Measurements from ENCODE around the gene SALL2. TPM values are rescaled to one million over a fixed set of nuclear protein-coding genes. Genes with fewer than 3 reads are reported as not detected.
A peak's percentile ranks its signal among the peaks of the same experiment; 100 is the strongest.

SALL2 gene
- total RNA-seq, 2 experiments from 2014 or later: 4.0 to 4.4 TPM

DNA sequence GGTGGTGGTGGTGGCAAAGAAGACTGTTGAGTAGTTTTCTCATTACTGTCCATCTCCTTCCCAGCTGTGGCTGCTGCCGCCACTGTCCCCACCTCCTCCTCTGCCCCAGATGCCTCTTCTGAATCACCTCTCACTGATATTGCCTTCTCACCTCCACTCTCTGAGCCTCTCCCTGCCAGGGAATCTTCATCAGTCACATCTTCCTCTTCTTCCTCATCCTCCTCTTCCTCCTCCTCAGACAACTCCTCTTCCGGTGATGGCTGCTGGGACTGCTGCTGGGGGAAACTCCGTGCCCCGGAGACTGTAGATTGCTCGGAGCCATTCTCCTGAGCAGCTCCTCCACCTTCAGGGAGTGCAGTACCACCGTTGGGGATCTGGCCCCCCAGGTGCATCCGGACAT is 2.9 kb downstream of the SALL2 start:
- peaks cover 9% of the 10 kb centered on the region for H3K4me1 Mint-ChIP-seq
- no peaks in the 10 kb centered on the region for H3K9me3 Mint-ChIP-seq
- ATAC-seq (ENCODE audit: low read depth): no peak
- POLR2A ChIA-PET: interaction anchor here (5.4 kb wide), 1 partner anchor 12 kb away, joined by 48 read pairs; the partner anchor contains the start of gene METTL3
- H3K4me3 Mint-ChIP-seq: no peak overlapping the region
- no peaks in the 10 kb centered on the region for H3K36me3 Mint-ChIP-seq
- DNase-seq: no peak
- H3K27me3 Mint-ChIP-seq: peaks cover 9% of the 10 kb centered on the region
- H3K27ac Mint-ChIP-seq: no peak overlapping the region

DNA sequence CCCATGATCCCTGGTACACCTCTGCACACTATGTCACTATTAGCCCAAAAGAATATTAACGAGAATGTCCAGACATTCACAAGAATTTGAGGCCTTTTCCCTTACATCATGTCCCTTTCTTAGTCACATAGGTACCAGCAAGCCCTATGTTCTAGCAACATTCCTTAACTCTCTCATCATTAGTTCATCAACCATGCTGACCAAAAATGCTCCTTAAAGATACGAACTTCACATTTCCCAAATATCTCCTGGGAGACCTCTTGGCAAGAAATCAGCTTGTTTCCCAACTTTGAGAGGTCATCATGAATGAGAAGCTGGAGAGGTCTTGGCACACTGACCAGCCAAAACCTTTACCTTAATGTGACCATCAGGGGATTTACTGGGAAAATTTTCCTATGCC is 4.6 kb downstream of the SALL2 start:
- Mint-ChIP-seq H3K27me3 (peaks cover 9% of the 10 kb centered on the region), H3K9me3 (no peaks in the 10 kb centered on the region), H3K27ac (no peak overlapping the region), H3K4me3 (no peak overlapping the region), H3K4me1 (peaks cover 2% of the 10 kb centered on the region), H3K36me3 (no peaks in the 10 kb centered on the region)
- DNase-seq (no peak), ATAC-seq (ENCODE audit: low read depth) (no peak)
- POLR2A ChIA-PET: no interaction called here

DNA sequence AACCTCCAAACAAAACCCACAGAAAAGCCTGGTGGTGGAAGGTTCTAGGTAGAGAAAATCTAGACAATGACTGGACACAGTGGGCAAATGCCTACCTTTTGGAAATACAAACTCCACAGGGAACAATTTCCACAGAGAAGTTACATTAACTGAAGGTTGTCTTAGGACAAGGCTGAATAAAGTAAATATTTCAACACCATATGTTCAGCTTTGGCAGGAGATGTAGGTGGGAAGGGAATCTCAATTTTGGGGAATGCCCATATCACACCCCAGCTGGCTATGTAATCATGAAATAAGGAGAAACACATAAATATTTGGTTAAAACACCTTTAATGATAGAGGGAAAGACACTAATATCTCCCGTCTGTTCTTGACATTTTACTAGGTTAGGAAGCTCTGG is 5.4 kb downstream of the SALL2 start:
- H3K27ac Mint-ChIP-seq: no peak overlapping the region

DNA sequence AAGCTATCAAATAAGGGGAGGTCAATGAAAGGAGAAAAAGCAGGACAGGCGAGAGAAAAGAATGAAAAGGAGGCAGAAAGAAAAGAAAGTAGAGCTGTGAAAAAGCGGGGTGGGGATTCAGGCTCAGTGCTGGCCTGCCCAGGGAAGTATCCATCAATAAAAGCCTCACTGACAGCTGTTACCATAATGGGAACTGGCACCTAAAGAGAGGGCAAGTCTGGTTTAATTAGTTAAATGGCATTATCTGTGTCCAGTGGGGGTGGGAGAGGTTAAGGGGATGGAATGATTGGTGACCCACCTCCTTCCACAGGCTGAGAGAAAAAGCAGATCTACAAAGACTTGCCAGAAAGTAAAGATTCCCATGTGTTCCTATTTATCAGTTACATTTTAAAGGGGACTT is 7.4 kb downstream of the SALL2 start:
- H3K4me3 Mint-ChIP-seq: no peak overlapping the region
- no peak overlapping the region for H3K27ac Mint-ChIP-seq
- ATAC-seq (ENCODE audit: low read depth) (no peak), DNase-seq (no peak)
- POLR2A ChIA-PET: no interaction called here
- H3K36me3 Mint-ChIP-seq: no peaks in the 10 kb centered on the region
- H3K9me3 Mint-ChIP-seq: no peaks in the 10 kb centered on the region
- no peaks in the 10 kb centered on the region for H3K4me1 Mint-ChIP-seq
- peaks cover 14% of the 10 kb centered on the region for H3K27me3 Mint-ChIP-seq

More for the DNA sequence above, 5.4 kb downstream of the SALL2 start:
- Mint-ChIP-seq H3K36me3 (no peaks in the 10 kb centered on the region), H3K9me3 (no peaks in the 10 kb centered on the region), H3K27me3 (peaks cover 9% of the 10 kb centered on the region), H3K4me3 (no peak overlapping the region), H3K4me1 (peaks cover 2% of the 10 kb centered on the region)
- no peak for DNase-seq
- POLR2A ChIA-PET: no interaction called here
- no peak for ATAC-seq (ENCODE audit: low read depth)

DNA sequence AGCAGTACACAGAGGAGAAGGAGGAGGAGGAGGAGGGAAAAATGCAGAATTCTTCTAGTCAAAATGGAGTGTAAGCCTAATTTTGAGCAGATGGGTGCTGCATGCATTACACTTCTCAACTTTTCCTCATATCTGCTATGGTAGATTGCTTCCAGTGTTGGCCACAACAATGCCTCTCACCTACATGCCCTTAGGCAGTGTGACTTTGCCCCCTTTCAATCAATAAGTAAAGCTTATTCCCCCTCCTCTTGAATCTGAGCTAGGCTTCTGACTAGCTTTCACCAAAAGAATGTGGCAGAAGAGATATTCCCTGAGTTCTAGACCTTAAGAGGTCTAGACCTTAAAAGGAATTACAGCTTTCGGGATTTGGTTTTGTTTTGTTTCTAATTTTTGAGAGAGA is 11.8 kb downstream of the SALL2 start:
- DNase-seq (no peak), ATAC-seq (ENCODE audit: low read depth) (no peak)
- POLR2A ChIA-PET: no interaction called here
- peaks cover 5% of the 10 kb centered on the region for H3K36me3 Mint-ChIP-seq
- no peak overlapping the region for H3K4me3 Mint-ChIP-seq
- no peaks in the 10 kb centered on the region for H3K9me3 Mint-ChIP-seq
- H3K4me1 Mint-ChIP-seq: peaks cover 15% of the 10 kb centered on the region
- H3K27ac Mint-ChIP-seq: no peak overlapping the region
- peaks cover 10% of the 10 kb centered on the region for H3K27me3 Mint-ChIP-seq

DNA sequence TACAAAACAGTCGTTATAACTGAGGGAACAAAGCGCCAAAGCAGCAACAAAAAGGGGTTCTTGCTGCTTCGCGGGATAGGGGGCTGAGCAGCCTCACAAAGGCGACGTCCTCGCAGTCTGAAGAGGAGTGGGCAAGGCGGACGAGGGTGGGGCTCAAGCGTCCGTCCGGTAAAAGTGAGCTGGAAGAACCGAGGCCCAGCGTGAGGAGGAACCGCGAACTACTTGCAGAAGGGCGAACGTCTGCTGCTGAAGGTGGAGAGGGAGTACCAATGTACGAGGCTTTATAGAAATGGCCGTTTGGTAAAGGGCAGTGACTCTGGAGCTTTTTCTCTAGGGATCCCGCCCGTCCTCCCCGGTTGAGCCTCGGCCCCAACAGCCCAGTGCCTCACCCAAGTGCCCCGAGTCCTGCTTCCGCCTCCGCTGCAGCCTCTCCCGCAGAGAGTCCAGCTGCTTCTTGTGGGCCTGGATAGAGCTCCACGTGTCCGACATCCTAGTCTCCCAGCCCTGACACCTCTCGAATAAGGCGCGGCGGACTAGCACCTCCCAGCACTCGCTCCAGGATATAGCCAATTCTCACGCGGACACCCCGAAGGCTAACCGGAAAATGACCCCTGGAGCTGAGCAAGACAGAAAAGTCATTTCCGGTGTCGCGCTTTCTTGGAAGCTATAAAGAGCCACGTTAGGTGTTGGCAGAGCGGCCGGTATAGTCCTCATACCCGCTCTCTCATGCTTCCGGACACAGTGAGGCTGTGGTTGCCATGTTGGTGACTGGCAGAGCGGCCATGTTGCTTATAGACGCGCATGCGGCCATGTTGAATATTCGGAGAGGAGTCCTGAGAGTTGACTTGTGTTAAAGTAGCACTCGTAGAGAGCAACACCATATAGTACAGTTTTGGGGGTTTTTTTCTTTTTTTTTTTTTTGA is 15.2 kb downstream of the SALL2 start, which contains the start of gene METTL3:
Gene METTL3 (minus strand): TSS at position 606 of the 923 bp plus-strand sequence. CDS start 117 bp downstream, at position 489.
- H3K36me3 Mint-ChIP-seq: peaks cover 13% of the 10 kb centered on the region
- peaks cover 5% of the 10 kb centered on the region for H3K27me3 Mint-ChIP-seq
- H3K4me3 Mint-ChIP-seq: peak within 1 kb of the TSS; percentile 95
- POLR2A ChIA-PET: interaction anchor here (0.6 to 5.2 kb wide), 13 partner anchors 9 to 1547 kb away, joined by 3 to 48 read pairs (median 5); partner anchors contain the start of genes CHD8, DAD1, RAB2B and SALL2
- H3K27ac Mint-ChIP-seq: peak within 1 kb of the TSS; percentile 96
- H3K4me1 Mint-ChIP-seq: peaks cover 21% of the 10 kb centered on the region
- H3K9me3 Mint-ChIP-seq: no peaks in the 10 kb centered on the region
- ATAC-seq (ENCODE audit: low read depth): peak; percentile 100
- DNase-seq: peak; percentile 83

DNA sequence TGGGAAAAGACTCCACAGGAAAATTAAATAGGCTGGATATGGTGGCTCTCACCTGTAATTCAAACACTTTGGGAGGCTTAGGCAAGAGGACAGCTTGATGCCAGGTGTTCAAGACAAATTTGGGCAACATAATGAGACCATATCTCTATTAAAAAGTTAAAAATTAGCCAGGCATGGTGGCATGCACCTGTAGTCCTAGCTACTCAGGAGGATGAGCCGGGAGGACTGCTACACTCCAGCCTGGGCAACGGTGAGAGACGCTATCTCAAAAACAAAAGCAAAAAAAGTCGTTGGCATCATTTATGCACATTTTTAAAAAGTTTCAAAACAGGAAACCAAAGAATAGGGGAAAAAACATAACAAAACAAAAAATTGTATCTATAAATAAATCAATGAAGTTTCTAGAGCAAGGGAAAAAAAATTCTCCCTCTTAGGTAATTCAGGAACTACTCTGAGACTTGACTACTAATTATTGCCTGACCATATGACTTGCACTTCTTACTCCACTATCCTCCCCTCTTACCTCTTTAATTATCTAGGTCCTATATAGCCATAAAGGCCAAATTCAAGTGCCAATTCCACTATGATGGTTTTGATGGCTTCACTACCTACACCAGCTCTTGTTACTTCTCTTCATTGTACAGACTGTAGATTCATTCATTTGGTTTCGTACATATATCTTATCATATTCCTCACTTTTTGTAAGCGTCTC is 16.6 kb downstream of the SALL2 start:
- Mint-ChIP-seq H3K4me1 (peaks cover 29% of the 10 kb centered on the region), H3K27me3 (peaks cover 2% of the 10 kb centered on the region), H3K4me3 (peak overlapping the region; percentile 95), H3K9me3 (no peaks in the 10 kb centered on the region), H3K27ac (peak overlapping the region; percentile 96), H3K36me3 (peaks cover 16% of the 10 kb centered on the region)
- POLR2A ChIA-PET: interaction anchor here (2.8 to 5.2 kb wide), 3 partner anchors 11 to 32 kb away, joined by 14 to 48 read pairs (median 30); partner anchors contain the start of genes RAB2B, SALL2 and TOX4
- ATAC-seq (ENCODE audit: low read depth) (no peak), DNase-seq (no peak)

DNA sequence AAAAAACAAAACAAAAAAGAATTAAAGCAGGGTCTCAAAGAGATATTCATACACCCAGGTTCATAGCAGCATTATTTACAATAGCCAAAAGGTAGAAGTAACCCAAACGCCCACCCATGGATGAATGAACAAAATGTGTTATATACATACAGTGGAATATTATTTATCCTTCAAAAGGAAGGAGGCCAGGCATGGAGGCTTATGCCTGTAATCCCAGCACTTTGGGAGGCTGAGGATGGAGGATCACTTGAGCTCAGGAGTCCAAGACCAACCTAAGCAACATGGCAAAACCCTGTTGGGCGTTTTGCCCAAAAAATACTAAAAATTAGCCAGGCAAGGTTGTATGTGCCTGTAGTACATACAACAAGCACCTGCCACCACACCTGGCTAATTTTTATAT is 19.6 kb downstream of the SALL2 start:
- H3K4me3 Mint-ChIP-seq: no peak overlapping the region
- H3K9me3 Mint-ChIP-seq: no peaks in the 10 kb centered on the region
- no peaks in the 10 kb centered on the region for H3K27me3 Mint-ChIP-seq
- H3K4me1 Mint-ChIP-seq: peaks cover 36% of the 10 kb centered on the region
- ATAC-seq (ENCODE audit: low read depth) (no peak), DNase-seq (no peak)
- peaks cover 23% of the 10 kb centered on the region for H3K36me3 Mint-ChIP-seq
- no peak overlapping the region for H3K27ac Mint-ChIP-seq
- POLR2A ChIA-PET: no interaction called here

DNA sequence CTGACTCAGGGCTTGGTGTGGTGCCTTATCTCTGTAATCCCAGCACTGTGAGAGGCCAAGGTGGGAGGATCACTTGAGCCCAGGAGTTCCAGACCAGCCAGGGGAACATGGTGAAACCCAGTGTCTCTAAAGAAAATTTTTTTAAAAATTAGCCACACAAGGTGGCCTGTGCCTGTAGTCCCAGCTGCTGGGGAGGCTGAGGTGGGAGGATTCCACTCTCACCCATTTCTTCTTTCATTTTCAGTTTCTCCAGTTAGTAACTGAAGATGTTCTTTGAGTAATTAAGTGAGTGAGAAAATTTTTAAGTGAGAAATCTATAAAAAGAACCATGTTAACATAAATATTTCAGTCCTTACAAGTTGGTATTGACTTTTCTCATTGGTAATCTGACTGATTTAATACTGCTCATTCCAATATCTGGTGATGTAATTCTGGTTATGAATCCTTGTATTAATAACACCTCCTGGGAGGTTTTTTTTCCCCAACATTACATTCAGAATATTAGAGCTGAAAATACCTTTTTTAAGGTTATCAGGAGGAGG is 21.1 kb downstream of the SALL2 start:
- ATAC-seq (ENCODE audit: low read depth): peak; percentile 82
- POLR2A ChIA-PET: interaction anchor here (0.9 kb wide), 1 partner anchor 22 kb away, joined by 3 read pairs; no protein-coding TSS in a partner anchor
- Mint-ChIP-seq H3K4me1 (peaks cover 33% of the 10 kb centered on the region), H3K36me3 (peaks cover 33% of the 10 kb centered on the region), H3K9me3 (no peaks in the 10 kb centered on the region), H3K27me3 (no peaks in the 10 kb centered on the region), H3K27ac (peak overlapping the region; percentile 81), H3K4me3 (peak overlapping the region; percentile 73)
- no peak for DNase-seq

DNA sequence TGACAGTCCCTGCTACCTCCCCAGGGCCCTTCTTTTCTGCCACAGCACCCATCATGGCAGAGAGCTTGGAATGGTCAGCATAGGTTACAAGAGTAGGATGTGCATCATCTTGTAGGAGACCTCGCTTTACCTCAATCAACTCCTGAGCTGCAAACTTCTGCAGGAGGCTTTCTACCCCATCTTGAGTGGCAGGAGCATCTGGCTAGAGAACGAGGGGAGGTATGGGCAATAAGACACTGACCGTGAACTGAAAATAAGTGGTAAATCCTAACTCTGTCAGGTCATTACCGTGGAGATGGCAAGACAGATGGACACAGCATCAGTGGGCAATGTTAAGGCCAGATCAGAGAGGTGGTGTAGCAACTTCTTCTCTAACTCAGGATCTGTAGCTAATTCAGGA is 22.8 kb downstream of the SALL2 start:
- Mint-ChIP-seq H3K36me3 (peaks cover 43% of the 10 kb centered on the region), H3K4me3 (no peak overlapping the region), H3K9me3 (no peaks in the 10 kb centered on the region), H3K27ac (peak overlapping the region; percentile 44), H3K4me1 (peaks cover 37% of the 10 kb centered on the region), H3K27me3 (no peaks in the 10 kb centered on the region)
- no peak for ATAC-seq (ENCODE audit: low read depth)
- POLR2A ChIA-PET: interaction anchor here (1.0 kb wide), 1 partner anchor 12 kb away, joined by 3 read pairs; no protein-coding TSS in a partner anchor
- no peak for DNase-seq

DNA sequence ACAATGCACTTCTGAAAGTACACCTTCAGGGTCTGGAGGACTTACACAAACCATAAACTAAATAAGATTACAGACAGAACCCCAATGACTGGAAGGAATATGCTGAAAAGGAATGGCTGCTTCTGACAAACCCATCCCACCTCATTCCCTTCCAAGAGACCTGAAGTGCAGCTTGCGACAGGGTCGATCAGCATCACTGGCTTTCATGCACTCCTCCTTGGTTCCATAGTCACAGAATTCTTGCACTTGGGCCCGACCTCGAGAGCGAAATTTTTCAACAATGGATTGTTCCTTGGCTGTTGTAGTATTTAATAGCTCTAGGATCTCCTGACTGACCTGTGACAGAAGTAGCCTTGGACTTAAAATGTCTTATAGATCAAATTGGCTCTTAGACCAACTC is 24.6 kb downstream of the SALL2 start:
- no peaks in the 10 kb centered on the region for H3K27me3 Mint-ChIP-seq
- no peak overlapping the region for H3K4me3 Mint-ChIP-seq
- H3K36me3 Mint-ChIP-seq: peaks cover 38% of the 10 kb centered on the region
- H3K9me3 Mint-ChIP-seq: no peaks in the 10 kb centered on the region
- no peak overlapping the region for H3K27ac Mint-ChIP-seq
- no peak for ATAC-seq (ENCODE audit: low read depth)
- no peak for DNase-seq
- POLR2A ChIA-PET: interaction anchor here (0.8 to 1.4 kb wide), 2 partner anchors 9 to 191 kb away, joined by 3 read pairs; no protein-coding TSS in a partner anchor
- peaks cover 35% of the 10 kb centered on the region for H3K4me1 Mint-ChIP-seq

DNA sequence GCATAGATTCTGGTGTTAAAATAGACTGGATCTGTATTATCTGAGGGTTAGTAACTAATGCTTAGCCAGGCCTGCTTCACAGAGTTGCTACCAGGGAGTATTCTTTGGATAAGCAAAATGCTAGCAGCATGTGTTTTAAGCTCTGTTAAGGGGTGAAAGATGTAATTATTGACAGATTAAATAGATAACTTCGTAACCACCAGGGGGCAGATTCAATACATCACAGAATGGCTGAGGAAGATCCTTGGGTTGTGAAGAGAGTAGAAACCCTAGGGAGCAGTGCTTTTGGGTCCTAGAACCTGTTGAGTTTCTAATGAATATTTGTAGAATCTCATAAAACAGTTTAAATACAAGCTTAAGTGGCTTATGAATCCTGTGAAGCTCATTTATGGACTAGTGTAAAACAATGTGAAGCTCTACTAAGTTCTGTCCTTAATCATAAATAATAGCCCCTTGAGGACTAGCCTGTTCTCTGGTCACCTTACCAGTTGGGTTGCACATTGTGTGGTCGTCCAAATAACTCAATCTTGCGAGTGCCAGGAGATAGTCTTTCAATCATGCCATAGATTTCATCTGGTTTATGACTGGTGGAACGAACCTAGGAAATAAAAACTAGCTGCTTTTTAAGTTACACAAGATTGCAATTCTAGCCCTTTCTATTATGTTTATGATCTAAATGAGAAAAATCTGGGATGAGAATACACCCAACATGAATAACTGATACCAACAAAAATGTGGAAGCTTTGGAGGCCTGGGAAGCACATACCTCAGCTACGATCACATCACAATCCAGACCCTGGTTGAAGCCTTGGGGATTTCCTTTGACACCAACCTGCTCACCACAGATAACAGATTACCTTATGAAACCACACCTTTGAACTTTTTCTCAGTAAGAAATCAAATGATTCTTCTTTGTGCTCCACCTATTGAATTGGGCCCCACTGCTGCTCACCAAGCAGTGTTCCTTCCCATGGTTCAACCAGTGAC is 27.3 kb downstream of the SALL2 start:
- DNase-seq (no peak), ATAC-seq (ENCODE audit: low read depth) (peak; percentile 59)
- Mint-ChIP-seq H3K27me3 (no peaks in the 10 kb centered on the region), H3K9me3 (no peaks in the 10 kb centered on the region), H3K36me3 (peaks cover 48% of the 10 kb centered on the region), H3K4me3 (peak overlapping the region; percentile 28), H3K27ac (peak overlapping the region; percentile 73), H3K4me1 (peaks cover 24% of the 10 kb centered on the region)
- POLR2A ChIA-PET: interaction anchor here (0.5 to 1.8 kb wide), 3 partner anchors 12 to 1011 kb away, joined by 3 to 14 read pairs (median 6); partner anchors contain the start of gene METTL3
